ENCODE measurements around the gene ABAT. TPM values are rescaled to one million over a fixed set of nuclear protein-coding genes. Genes with fewer than 3 reads are reported as not detected.

ABAT gene
- total RNA-seq, 1 donor from 2014 or later = 2.6 TPM

DNA sequence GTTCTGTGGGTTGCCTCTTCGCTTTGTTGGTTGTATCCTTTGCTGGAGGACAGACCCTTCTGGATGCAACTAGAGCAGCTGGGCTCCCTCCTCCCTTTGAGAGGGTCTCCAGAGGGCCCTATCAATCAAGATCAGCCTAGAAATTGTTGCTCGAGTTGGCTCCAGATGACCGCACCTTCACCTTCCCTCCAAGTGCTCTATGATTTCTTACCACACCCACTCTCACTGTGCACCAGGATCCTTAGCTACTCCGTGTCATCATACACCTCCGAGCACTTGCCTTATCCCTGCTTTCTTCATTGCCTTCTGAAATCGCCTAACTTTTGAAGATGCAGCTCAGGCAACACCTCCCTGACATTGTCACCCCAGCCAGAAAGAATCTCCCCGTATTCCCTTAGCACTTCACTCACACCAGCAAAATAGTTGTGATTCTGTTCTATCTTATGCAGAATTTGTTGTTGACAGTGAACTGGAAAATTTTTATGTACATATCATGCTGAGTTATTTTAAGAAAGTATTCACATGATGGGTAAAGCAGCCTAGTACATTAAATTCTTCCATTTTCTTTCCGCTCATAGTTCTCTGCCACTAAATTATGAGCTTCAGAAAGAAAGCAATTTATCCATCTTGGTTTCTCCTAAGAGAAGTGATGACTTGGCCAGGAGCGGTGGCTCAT lies 52.9 kb downstream of the ABAT start:
- no peak for FAIRE-seq
- Histone ChIP-seq H3K27me3 (ENCODE audit: control insufficient read depth, insufficient read depth, low read length) (no peaks in the 10 kb centered on the region), H3K4me3 (ENCODE audit: low read depth, low read length) (no peak overlapping the region), H3K36me3 (ENCODE audit: control insufficient read depth, insufficient read depth, low read length) (no peaks in the 10 kb centered on the region)
- TF ChIP-seq, protein P1, sequence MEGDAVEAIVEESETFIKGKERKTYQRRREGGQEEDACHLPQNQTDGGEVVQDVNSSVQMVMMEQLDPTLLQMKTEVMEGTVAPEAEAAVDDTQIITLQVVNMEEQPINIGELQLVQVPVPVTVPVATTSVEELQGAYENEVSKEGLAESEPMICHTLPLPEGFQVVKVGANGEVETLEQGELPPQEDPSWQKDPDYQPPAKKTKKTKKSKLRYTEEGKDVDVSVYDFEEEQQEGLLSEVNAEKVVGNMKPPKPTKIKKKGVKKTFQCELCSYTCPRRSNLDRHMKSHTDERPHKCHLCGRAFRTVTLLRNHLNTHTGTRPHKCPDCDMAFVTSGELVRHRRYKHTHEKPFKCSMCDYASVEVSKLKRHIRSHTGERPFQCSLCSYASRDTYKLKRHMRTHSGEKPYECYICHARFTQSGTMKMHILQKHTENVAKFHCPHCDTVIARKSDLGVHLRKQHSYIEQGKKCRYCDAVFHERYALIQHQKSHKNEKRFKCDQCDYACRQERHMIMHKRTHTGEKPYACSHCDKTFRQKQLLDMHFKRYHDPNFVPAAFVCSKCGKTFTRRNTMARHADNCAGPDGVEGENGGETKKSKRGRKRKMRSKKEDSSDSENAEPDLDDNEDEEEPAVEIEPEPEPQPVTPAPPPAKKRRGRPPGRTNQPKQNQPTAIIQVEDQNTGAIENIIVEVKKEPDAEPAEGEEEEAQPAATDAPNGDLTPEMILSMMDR (IDR thresholded peaks at IDR 0.05; ENCODE audit: insufficient read depth, low read length, severe bottlenecking) = no peak
- DNase-seq (ENCODE audit: low read depth) = no peak

DNA sequence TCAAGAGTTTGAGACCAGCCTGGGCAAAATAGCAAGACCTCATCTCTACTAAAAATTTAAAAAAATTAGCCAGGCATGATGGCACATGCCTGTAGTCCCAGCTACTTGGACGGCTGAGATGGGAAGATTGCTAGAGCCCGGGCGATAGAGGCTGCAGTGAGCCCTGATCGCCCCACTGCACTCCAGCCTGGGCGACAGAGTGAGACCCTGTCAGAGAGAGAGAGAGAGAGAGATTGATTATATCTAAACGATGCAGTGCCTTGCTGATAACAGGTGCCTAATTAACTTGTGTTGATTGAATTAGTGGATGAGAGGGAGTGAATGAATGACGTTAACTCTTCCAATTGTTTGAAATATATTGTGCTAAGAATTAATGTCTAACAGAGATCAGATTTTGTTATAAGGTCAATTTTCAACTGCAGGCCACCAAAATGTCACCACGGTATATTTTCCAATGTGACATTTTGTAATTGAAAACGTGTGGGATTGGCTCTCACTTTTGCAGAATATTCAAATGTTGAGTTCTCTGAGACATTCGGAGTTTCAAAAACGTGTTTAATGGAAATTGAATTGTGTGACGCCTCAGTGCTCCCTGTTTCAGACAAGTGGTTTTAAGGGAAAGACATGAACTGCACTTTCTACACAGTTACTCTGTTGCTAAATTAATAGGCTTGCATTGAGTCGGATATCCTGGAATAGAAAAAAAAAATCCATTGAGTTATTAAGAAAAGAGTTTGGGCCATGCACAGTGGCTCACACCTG lies 53.6 kb downstream of the ABAT start:
- H3K27me3 ChIP-seq (ENCODE audit: control insufficient read depth, insufficient read depth, low read length) = no peaks in the 10 kb centered on the region
- DNase-seq (ENCODE audit: low read depth) = no peak
- TF ChIP-seq, protein P1 (IDR thresholded peaks at IDR 0.05; ENCODE audit: insufficient read depth, low read length, severe bottlenecking) = no peak

DNA sequence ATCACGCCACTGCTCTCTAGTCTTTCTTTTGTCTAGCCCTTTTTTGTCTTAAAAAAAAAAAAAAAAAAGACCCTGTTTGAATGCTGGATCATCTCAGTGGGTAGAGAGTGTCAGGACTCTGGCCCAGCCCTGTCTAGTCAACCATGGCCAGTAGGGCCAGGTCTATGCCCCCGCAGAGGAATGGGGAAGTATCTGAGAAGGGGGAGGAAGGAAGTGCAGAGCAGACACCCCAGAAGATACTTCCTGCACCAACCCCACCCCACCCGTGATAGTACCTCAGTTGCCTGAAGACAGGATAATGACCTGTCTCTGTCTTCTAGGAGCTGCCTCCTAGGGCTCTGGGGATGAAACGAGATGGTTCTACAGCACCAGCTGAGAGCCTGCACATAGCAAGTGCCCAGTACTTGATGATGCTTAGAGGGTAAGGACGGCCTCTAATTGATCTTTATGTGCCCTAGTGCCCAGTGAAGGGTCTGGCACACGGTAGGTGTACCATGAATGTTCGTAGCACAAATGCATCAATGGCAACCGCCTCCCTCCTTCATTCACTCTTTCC lies 55.4 kb downstream of the ABAT start:
- TF ChIP-seq, protein P1 (IDR thresholded peaks at IDR 0.05; ENCODE audit: insufficient read depth, low read length, severe bottlenecking) = no peak
- H3K36me3 ChIP-seq (ENCODE audit: control insufficient read depth, insufficient read depth, low read length) = no peaks in the 10 kb centered on the region
- no peaks in the 10 kb centered on the region for H3K27me3 ChIP-seq (ENCODE audit: control insufficient read depth, insufficient read depth, low read length)
- DNase-seq (ENCODE audit: low read depth) = no peak
- H3K4me3 ChIP-seq (ENCODE audit: low read depth, low read length) = no peak overlapping the region
- FAIRE-seq = no peak

More for the DNA sequence above, 53.6 kb downstream of the ABAT start:
- Histone ChIP-seq H3K36me3 (ENCODE audit: control insufficient read depth, insufficient read depth, low read length) (no peaks in the 10 kb centered on the region), H3K4me3 (ENCODE audit: low read depth, low read length) (no peak overlapping the region)
- no peak for FAIRE-seq

DNA sequence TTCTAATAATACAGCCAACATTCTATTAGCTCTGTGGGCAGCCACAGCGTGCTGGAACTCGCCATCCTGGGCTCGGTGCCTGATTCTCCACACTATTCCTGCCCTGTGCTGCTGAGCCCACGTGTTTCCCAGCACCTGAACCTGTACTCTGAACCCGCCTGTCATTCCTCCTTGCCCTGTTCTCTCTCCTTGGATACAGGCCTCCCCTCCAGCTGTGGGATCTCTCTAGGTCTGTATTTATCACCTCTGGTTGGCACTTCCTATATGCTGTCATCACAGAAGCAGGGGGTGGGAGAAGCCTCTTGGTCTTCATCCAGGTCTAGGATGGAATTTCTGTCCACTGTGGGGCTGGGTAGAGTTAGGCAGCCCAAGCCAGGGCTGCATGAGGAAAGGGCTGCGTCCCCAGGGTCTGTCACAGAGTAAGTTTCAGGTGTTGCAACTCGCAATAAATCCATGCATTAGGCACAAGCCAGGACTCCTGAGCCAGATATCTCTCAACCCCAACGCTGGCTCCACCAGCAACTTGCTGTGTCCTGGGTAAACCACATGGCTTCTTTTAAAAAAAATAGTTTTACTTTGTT lies 56.0 kb downstream of the ABAT start:
- TF ChIP-seq, protein P1 (IDR thresholded peaks at IDR 0.05; ENCODE audit: insufficient read depth, low read length, severe bottlenecking) = no peak
- FAIRE-seq = peak; percentile 85
- H3K4me3 ChIP-seq (ENCODE audit: low read depth, low read length) = no peak overlapping the region
- peak; percentile 93 for DNase-seq (ENCODE audit: low read depth)
- no peaks in the 10 kb centered on the region for H3K27me3 ChIP-seq (ENCODE audit: control insufficient read depth, insufficient read depth, low read length)
- no peaks in the 10 kb centered on the region for H3K36me3 ChIP-seq (ENCODE audit: control insufficient read depth, insufficient read depth, low read length)

DNA sequence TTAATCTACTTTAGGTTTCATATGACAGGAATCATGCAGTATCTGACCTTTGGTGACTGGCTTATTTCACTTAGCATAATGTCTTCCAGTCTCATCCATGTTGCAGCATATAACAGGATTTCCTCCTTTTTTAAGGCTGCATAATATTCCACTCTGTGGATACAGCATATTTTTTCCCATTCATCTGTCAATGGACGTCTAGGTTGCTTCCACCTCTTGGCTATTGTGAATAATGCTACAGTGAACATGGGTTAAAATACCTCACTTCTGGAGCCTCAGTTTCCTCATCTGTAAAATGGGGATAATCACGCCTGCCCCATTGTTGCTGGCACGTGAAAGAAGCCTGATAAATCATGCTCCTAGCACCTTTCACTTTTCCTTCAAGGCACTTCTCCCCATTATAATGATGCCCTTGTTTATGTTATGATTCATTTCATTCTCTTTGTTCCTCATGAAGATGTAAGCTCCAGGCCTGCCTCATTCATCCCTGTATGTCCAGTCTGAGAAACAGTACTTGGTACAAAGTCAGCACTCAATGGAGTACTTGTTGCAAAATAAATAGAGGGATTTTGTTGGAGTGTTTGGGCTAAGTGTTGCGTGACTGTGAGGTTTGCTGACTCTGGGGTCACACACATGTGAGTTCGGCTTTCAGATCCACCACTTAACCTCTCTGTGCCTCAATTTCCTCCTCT lies 59.6 kb downstream of the ABAT start:
- FAIRE-seq (no peak), DNase-seq (ENCODE audit: low read depth) (peak; percentile 25)
- Histone ChIP-seq H3K27me3 (ENCODE audit: control insufficient read depth, insufficient read depth, low read length) (no peaks in the 10 kb centered on the region), H3K4me3 (ENCODE audit: low read depth, low read length) (no peak overlapping the region), H3K36me3 (ENCODE audit: control insufficient read depth, insufficient read depth, low read length) (no peaks in the 10 kb centered on the region)
- TF ChIP-seq, protein P1 (IDR thresholded peaks at IDR 0.05; ENCODE audit: insufficient read depth, low read length, severe bottlenecking) = no peak

Measured in bronchial epithelial cell (primary cell).